CD4-positive, alpha-beta T cell treated with Interleukin-6 for 4 hours (primary cell): ENCODE measurements around the gene ATF7.

Source experiments
- DNase-seq: peaks from one replicate; pipeline ENCODE4 v3.0.0-alpha.2; 2020; ENCODE audit warnings: mixed read lengths

ATF7 gene

GRCh38 chr12:53480491-53481442 lies 145.4 kb downstream of the ATF7 start:
- DNase-seq, result no peak

- no peak for DNase-seq
Measured at GRCh38 chr12:53479331-53479730, 146.9 kb downstream of the ATF7 start.

GRCh38 chr12:53478865-53479264 lies 147.3 kb downstream of the ATF7 start:
- DNase-seq, result no peak

GRCh38 chr12:53476769-53477209 lies 149.4 kb downstream of the ATF7 start:
- no peak for DNase-seq

GRCh38 chr12:53474819-53475218 lies 151.4 kb downstream of the ATF7 start:
- no peak for DNase-seq

GRCh38 chr12:53474077-53474476 lies 152.1 kb downstream of the ATF7 start:
- no peak for DNase-seq

- no peak for DNase-seq
Measured at GRCh38 chr12:53472056-53472582, 154.1 kb downstream of the ATF7 start.

GRCh38 chr12:53468282-53468681 lies 157.9 kb downstream of the ATF7 start:
- DNase-seq, result no peak

GRCh38 chr12:53467880-53468279 lies 158.3 kb downstream of the ATF7 start:
- no peak for DNase-seq

GRCh38 chr12:53467082-53467481 lies 159.1 kb downstream of the ATF7 start:
- DNase-seq, result no peak

GRCh38 chr12:53466640-53467039 lies 159.5 kb downstream of the ATF7 start:
- no peak for DNase-seq

GRCh38 chr12:53465679-53466078 lies 160.5 kb downstream of the ATF7 start:
- DNase-seq, result no peak

GRCh38 chr12:53464685-53465418 lies 161.3 kb downstream of the ATF7 start:
- no peak for DNase-seq

GRCh38 chr12:53463802-53464560 lies 162.2 kb downstream of the ATF7 start:
- no peak for DNase-seq

- no peak for DNase-seq
Measured at GRCh38 chr12:53462935-53463334, 163.2 kb downstream of the ATF7 start.

GRCh38 chr12:53461591-53461990 lies 164.6 kb downstream of the ATF7 start:
- no peak for DNase-seq

- DNase-seq, result no peak
Measured at GRCh38 chr12:53461059-53461458, 165.1 kb downstream of the ATF7 start.

- DNase-seq, result no peak
Measured at GRCh38 chr12:53459097-53459496, 167.1 kb downstream of the ATF7 start.
